ENCODE results near the gene EPB41L3. TPM values are rescaled to one million over a fixed set of nuclear protein-coding genes. Genes with fewer than 3 reads are reported as not detected.

Gene EPB41L3
- total RNA-seq, 2 donors from 2014 or later = 28.0 to 34.8 TPM

GRCh38 chr18:5424903-5425664 lies 118.7 kb downstream of the EPB41L3 start:
- no peak for ATAC-seq
- intact Hi-C loops (cut with DNase I) = no loop called here
- DNase-seq = no peak

DNA sequence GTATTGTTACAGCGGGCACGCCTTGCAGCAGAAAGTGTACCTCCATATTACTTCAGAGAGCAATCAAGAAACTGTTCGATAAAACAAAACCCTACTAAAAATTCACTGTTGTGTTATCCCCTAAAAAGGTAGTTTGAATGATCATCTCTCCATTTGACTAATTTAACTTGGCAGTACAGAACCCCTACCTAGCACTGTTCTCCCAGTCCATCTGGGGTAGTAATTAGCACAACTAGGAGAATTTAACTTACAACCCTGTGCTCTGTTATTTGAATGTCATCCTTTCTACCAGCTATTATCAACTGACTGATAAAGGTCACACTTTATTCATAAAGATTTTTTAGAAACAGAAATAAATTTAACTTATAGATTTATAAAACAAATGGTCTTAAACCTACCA lies 121.2 kb downstream of the EPB41L3 start:
- no peak for DNase-seq
- intact Hi-C loops (cut with DNase I) = no loop called here
- no peak for ATAC-seq

- intact Hi-C loops (cut with DNase I) = no loop called here
- DNase-seq (no peak), ATAC-seq (no peak)
These were observed 121.8 kb downstream of the EPB41L3 start for GRCh38 chr18:5421981-5422380.

- intact Hi-C loops (cut with DNase I) = no loop called here
- no peak for DNase-seq
- peak in 1 of 2 donors; percentile 50 for ATAC-seq
These were observed 122.9 kb downstream of the EPB41L3 start for GRCh38 chr18:5420906-5421305.

DNA sequence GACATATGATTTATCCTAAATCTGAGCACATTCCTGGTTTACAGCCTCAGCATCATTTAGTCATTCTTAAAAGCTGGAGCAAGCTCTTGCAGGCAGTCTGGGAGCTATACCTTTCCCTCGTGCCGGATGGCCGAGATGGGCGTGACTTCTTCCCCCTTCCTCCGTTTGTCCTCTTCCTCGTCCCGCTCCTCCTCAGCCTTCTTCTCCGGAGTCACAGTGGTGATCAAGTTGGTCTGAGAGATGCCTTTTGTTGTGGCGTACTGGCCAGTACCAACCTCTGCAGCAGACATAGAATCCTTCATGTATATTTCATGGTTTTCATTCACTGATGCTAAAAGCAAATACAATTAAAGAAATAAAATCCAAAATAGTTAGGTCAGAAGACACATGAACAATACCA lies 124.2 kb downstream of the EPB41L3 start:
- DNase-seq = no peak
- ATAC-seq = no peak
- intact Hi-C loops (cut with DNase I) = no loop called here

- intact Hi-C loops (cut with DNase I) = no loop called here
- DNase-seq (no peak), ATAC-seq (no peak)
These were observed 124.8 kb downstream of the EPB41L3 start for GRCh38 chr18:5419030-5419429.

DNA sequence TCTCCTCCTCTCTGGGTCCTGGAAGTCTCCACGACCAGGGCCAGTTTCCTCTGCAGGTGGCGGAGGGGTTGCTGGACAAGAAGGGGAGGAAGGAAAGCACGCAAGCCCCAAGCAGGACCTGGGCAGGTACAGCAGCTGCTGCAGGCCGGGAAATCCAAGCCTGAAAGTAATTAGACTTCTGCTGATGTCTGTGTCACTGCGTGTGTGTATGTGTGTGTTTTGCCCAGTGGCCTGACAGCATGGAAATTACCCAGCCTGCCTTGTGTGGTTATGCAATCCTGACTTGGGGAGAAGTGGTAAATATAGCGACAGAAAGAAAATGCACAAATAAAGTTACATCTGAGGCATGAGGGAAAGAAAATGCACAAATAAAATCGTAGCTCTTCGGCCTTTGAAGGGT lies 126.5 kb downstream of the EPB41L3 start:
- ATAC-seq (peak in 1 of 2 donors; percentile 51), DNase-seq (no peak)
- intact Hi-C loops (cut with DNase I) = no loop called here

DNA sequence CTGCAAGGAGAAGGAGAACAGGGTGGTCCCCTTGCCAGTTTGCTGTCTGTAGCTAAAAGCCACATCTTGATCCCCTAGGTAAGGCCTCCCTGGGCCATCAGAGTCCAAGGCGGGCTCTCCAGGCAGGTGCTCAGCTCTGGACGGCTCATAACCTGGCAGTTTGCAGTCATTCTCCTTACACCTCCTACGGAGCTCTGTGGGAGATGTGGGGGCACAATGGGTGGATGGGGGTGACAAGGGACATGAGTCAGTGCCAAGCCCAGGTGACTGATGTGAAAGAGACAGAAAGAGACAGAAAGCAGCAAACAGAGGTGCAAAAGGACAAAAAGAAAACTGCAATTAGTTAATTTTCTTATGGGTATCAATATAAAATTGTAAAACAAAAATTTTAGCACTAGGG lies 127.7 kb downstream of the EPB41L3 start:
- DNase-seq (no peak), ATAC-seq (no peak)
- intact Hi-C loops (cut with DNase I) = no loop called here

GRCh38 chr18:5415665-5416064 lies 128.1 kb downstream of the EPB41L3 start:
- intact Hi-C loops (cut with DNase I) = no loop called here
- no peak for DNase-seq

GRCh38 chr18:5415031-5415430 lies 128.8 kb downstream of the EPB41L3 start:
- ATAC-seq (no peak), DNase-seq (no peak)
- intact Hi-C loops (cut with DNase I) = no loop called here

More at GRCh38 chr18:5415665-5416064, 128.1 kb downstream of the EPB41L3 start:
- ATAC-seq = no peak

DNA sequence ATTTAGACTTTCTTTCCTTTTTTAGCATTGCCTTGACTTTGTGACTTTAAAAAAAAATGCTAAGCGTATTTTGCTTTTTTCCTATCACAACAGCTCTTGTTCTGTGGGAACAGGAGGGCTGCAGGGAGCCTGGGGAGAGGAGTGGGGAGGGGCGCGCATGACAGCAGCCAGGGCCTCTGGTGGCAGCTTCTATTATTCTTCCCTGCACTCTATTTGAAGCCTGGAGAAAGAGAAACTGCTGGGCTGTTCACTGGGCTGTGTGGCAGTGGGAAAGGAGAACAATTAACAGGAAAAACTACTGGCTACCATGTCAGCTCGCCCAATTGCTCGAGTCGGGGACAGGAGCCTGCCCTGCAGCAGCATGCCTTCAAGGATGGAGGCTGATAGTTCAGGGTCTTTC lies 129.3 kb downstream of the EPB41L3 start:
- intact Hi-C loops (cut with DNase I) = no loop called here
- DNase-seq = no peak
- ATAC-seq = no peak

GRCh38 chr18:5413447-5413846 lies 130.3 kb downstream of the EPB41L3 start:
- intact Hi-C loops (cut with DNase I) = no loop called here
- DNase-seq (no peak), ATAC-seq (no peak)

DNA sequence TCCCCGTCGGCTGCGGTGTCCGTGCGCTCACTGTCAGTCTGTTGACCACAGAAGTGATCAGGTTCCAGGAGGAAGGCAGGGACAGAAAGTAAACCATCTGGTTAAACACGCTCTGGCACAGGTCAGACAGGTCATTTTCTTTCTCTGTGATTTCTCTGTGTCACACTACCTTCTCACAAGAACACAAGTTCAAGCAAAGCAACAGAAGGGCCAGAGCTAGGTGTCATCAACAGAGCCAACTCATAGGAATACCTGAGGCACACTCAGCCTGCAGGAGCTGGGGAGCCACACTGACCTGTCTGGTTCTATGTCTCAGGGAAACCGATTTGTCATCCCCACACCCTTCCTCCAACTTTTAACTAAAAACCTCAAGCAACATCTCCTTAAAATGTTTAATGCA lies 133.2 kb downstream of the EPB41L3 start:
- no peak for ATAC-seq
- no peak for DNase-seq
- intact Hi-C loops (cut with DNase I) = no loop called here

GRCh38 chr18:5398269-5398668 lies 145.5 kb downstream of the EPB41L3 start:
- intact Hi-C loops (cut with DNase I) = no loop called here
- ATAC-seq (no peak), DNase-seq (no peak)

GRCh38 chr18:5397102-5397501 lies 146.7 kb downstream of the EPB41L3 start:
- DNase-seq (no peak), ATAC-seq (no peak)
- intact Hi-C loops (cut with DNase I) = no loop called here

DNA sequence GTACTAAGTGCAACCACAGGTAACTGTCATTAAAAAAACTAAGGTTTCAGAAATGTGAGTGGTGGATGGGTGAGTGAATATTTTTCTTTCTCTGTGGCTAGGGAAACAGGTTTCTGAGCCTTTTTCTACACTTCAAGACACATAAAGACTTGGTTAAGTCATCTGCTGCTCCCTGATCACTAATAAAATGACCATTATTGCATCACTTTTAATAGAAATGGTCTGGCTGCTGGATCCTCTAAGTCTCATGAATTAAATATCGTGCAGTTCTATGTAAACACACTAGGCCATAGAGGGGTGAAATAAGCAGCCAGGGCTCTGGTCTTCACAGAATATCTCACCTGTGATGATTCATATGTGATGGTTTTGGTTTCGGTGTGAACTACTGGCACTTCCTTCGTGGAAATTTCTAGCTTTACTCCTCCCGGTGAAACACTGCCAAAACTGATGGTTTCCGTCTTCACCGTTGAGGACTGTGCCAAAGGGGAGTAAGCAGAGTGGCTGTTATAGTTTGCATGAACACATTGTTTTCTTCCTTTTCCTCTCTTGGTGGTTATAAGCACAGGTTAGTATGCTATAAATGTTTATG lies 147.8 kb downstream of the EPB41L3 start:
- DNase-seq (no peak), ATAC-seq (no peak)
- intact Hi-C loops (cut with DNase I) = no loop called here

DNA sequence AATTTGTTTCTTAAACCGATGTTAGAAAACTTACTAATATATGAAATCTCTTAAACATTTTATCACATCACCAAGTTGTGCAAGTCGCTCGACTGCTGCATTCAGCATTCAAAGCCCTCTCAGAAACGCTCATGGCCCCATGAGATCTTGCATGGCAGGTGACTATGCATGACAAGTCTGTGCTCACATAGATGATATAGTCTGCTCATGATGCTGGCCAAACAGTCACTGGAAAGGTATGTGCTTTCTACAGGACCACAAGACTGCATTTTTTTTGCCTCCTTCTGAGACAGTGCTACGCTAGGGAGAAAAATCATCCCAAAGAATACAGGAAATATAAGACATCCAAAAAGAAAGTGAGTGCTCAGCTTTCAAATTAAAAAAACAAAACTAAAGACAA lies 150.0 kb downstream of the EPB41L3 start:
- DNase-seq (no peak), ATAC-seq (no peak)
- intact Hi-C loops (cut with DNase I) = no loop called here

GRCh38 chr18:5391409-5391808 lies 152.4 kb downstream of the EPB41L3 start:
- no peak for DNase-seq
- no peak for ATAC-seq
- intact Hi-C loops (cut with DNase I) = no loop called here

- intact Hi-C loops (cut with DNase I) = no loop called here
- ATAC-seq (no peak), DNase-seq (no peak)
These were observed 154.4 kb downstream of the EPB41L3 start for GRCh38 chr18:5389356-5389755.

DNA sequence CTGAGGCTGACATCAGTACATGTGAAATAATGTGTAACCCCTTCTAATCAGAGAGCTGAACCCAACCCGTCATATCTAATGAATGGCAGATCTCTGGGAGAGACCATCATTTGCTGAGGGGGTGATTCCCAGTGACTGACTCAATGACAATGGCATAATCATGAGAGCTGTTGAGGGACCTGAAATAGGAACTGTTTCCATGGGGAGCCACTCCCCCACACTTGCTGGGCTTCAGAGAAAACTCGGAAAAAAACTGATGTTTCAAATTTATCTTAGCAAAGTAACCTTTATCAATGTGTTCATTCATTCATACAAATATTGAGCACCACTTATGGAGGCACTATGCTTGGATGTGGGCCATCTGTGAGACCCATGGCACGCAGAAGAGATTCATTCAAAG lies 154.9 kb downstream of the EPB41L3 start:
- no peak for ATAC-seq
- DNase-seq = no peak

GRCh38 chr18:5380586-5380985 lies 163.2 kb downstream of the EPB41L3 start:
- ATAC-seq = no peak
- intact Hi-C loops (cut with DNase I) = no loop called here
- no peak for DNase-seq

More for the DNA sequence above, 154.9 kb downstream of the EPB41L3 start:
- intact Hi-C loops (cut with DNase I) = no loop called here
